IMR-90 (cell line): Measurements from ENCODE around the gene CYP19A1. TPM values are rescaled to one million over a fixed set of nuclear protein-coding genes. Genes with fewer than 3 reads are reported as not detected.

ENCODE experiments used
- ATAC-seq: fragments of 200-7000 bp; cut with Tn5 transposase; 2 replicates; pipeline ENCODE4 v1.9.1; 2020; ENCODE audit warnings: low read depth, mild to moderate bottlenecking, moderate library complexity
- BruUV-seq: library from RNA; stranded (reverse); fragments of 400-500 nt; replicated peaks from 2 replicates; lab custom pipeline; 2021; lab: Mats Ljungman, UMichigan
- CTCF ChIA-PET: fragments of 300-600 bp; formaldehyde crosslinking; extraction: SDS; loops from one replicate; lab custom pipeline; 2021; ENCODE audit warnings: antibody characterized with exemption; lab: Yijun Ruan, JAX
- POLR2A ChIA-PET: fragments of 300-600 bp; sonication (Branson Sonifier 250); formaldehyde crosslinking; loops from one replicate; lab custom pipeline; 2022; ENCODE audit warnings: antibody characterized with exemption; ENCODE audit not compliant: unreplicated experiment; lab: Charles Lee
- DNase-seq: peaks from one replicate; pipeline ENCODE4 v3.0.0; 2013
- H2AFZ ChIP-seq: replicated peaks from 2 replicates; pipeline ENCODE3; 2013; ENCODE audit warnings: low read length, mild to moderate bottlenecking; ENCODE audit not compliant: poor library complexity
- H2AK5ac ChIP-seq: 2 replicates; pipeline ENCODE4 v1.6.1; 2013; ENCODE audit warnings: low read depth, low read length, inconsistent platforms
- H2AK9ac ChIP-seq: replicated peaks from 2 replicates; pipeline ENCODE3; 2013; ENCODE audit warnings: mild to moderate bottlenecking, low read depth, low read length, moderate library complexity; ENCODE audit not compliant: poor library complexity
- H2BK120ac ChIP-seq: 2 replicates; pipeline ENCODE4 v1.6.1; 2013; ENCODE audit warnings: low read depth, low read length, inconsistent platforms
- H2BK15ac ChIP-seq: 3 replicates; pipeline ENCODE4 v1.6.1; 2013; ENCODE audit warnings: low read depth, low read length, inconsistent platforms
- H2BK20ac ChIP-seq: 2 replicates; pipeline ENCODE4 v1.6.1; 2013; ENCODE audit warnings: low read depth, mild to moderate bottlenecking, inconsistent platforms, low read length, moderate library complexity
- H2BK5ac ChIP-seq: 2 replicates; pipeline ENCODE4 v1.6.1; 2013; ENCODE audit warnings: mild to moderate bottlenecking, low read depth, low read length, inconsistent platforms; ENCODE audit not compliant: poor library complexity, severe bottlenecking
- H3K14ac ChIP-seq: replicated peaks from 2 replicates; pipeline ENCODE4 v1.6.1; 2013; ENCODE audit warnings: low read depth, low read length, inconsistent platforms
- H3K18ac ChIP-seq: 2 replicates; pipeline ENCODE4 v1.6.1; 2013; ENCODE audit warnings: low read depth, low read length, control low read depth
- H3K23ac ChIP-seq: 2 replicates; pipeline ENCODE4 v1.6.1; 2013; ENCODE audit warnings: low read depth, low read length, inconsistent platforms
- H3K27ac ChIP-seq: 2 replicates; pipeline ENCODE4 v1.5.1; 2013; ENCODE audit warnings: mild to moderate bottlenecking, control low read depth, low read length; ENCODE audit not compliant: insufficient read depth
- H3K27me3 ChIP-seq: 2 replicates; pipeline ENCODE4 v1.6.1; 2013; ENCODE audit warnings: low read length; ENCODE audit not compliant: control insufficient read depth, insufficient read depth
- H3K36me3 ChIP-seq: 2 replicates; pipeline ENCODE4 v1.6.1; 2013; ENCODE audit warnings: low read length, mixed read lengths; ENCODE audit not compliant: control insufficient read depth, insufficient read depth
- H3K4ac ChIP-seq: 2 replicates; pipeline ENCODE4 v1.6.1; 2013; ENCODE audit warnings: low read depth, low read length, inconsistent platforms
- H3K4me1 ChIP-seq: 2 replicates; pipeline ENCODE4 v1.6.1; 2013; ENCODE audit warnings: low read length, mixed read lengths; ENCODE audit not compliant: control insufficient read depth, insufficient read depth
- H3K4me2 ChIP-seq: 2 replicates; pipeline ENCODE4 v1.6.1; 2013; ENCODE audit warnings: low read depth, mild to moderate bottlenecking, control low read depth, low read length, moderate library complexity
- H3K4me3 ChIP-seq: 2 replicates; pipeline ENCODE4 v1.5.1; 2013; ENCODE audit warnings: low read depth, mild to moderate bottlenecking, control low read depth, low read length, moderate library complexity; ENCODE audit not compliant: insufficient read depth
- H3K56ac ChIP-seq: 2 replicates; pipeline ENCODE4 v1.6.1; 2013; ENCODE audit warnings: low read length, inconsistent platforms; ENCODE audit not compliant: insufficient read depth; ENCODE audit errors: extremely low read depth
- H3K79me1 ChIP-seq, 2 experiments: 2 replicates each; pipeline ENCODE4 v1.6.1; 2013; ENCODE audit warnings: low read length in 2 of 2, inconsistent platforms in 1 of 2, low read depth in 1 of 2
- H3K9ac ChIP-seq: 2 replicates; pipeline ENCODE4 v1.6.1; 2013; ENCODE audit warnings: low read depth, low read length, control low read depth
- H3K9me1 ChIP-seq: 2 replicates; pipeline ENCODE4 v1.6.1; 2013; ENCODE audit warnings: low read length, inconsistent platforms; ENCODE audit not compliant: insufficient read depth
- H3K9me3 ChIP-seq: 2 replicates; pipeline ENCODE4 v1.6.1; 2013; ENCODE audit warnings: low read length; ENCODE audit not compliant: control insufficient read depth, insufficient read depth
- H4K20me1 ChIP-seq: 2 replicates; pipeline ENCODE4 v1.6.1; 2013; ENCODE audit warnings: low read length, inconsistent platforms; ENCODE audit not compliant: insufficient read depth
- H4K5ac ChIP-seq: 2 replicates; pipeline ENCODE4 v1.6.1; 2013; ENCODE audit warnings: mild to moderate bottlenecking, low read depth, low read length, control low read depth
- H4K8ac ChIP-seq, 2 experiments: 2 replicates each; pipeline ENCODE4 v1.6.1; 2013; ENCODE audit warnings: low read depth in 2 of 2, low read length in 2 of 2, control low read depth in 1 of 2, inconsistent platforms in 1 of 2
- H4K91ac ChIP-seq: 2 replicates; pipeline ENCODE4 v1.6.1; 2013; ENCODE audit warnings: low read depth, low read length, inconsistent platforms; ENCODE audit not compliant: insufficient read depth
- CEBPB ChIP-seq: IDR thresholded peaks from 2 replicates; pipeline ENCODE4 v1.6.1; 2012; ENCODE audit warnings: low read depth, low read length, improper control_type of control experiment
- MAFK ChIP-seq: IDR thresholded peaks from 2 replicates; pipeline ENCODE4 v1.6.1; 2012; ENCODE audit warnings: low read depth, low read length, improper control_type of control experiment
- RFX5 ChIP-seq: IDR thresholded peaks from 2 replicates; pipeline ENCODE4 v1.8.0; 2012; ENCODE audit warnings: low read depth, mild to moderate bottlenecking, low read length, moderate library complexity
- USF2 ChIP-seq: fragments of 150-350 bp; IDR thresholded peaks from 2 replicates; pipeline ENCODE4 v1.6.1; 2017; ENCODE audit warnings: mild to moderate bottlenecking, antibody characterized with exemption, low read length, low read depth
- WGBS, 2 experiments: methylation state at CpG; one replicate each; pipeline versions ENCODE4 v1.1.5 to v1.1.7; 2013; ENCODE audit warnings: missing lambda C conversion rate in 2 of 2; ENCODE audit not compliant: insufficient read length in 1 of 2; ENCODE audit errors: extremely low coverage in 2 of 2; 5-methylcytosine and 5-hydroxymethylcytosine counted together
- dilution Hi-C: fragments of 300-500 bp; cut with HindIII; formaldehyde crosslinking; loops from one replicate; pipeline ENCODE4 v1.14.3; 2018; ENCODE audit warnings: low sequenced_read_pairs; ENCODE audit not compliant: unreplicated experiment
- in situ Hi-C: fragments of 300-500 bp; cut with MboI; formaldehyde crosslinking; loops from 3 replicates; pipeline ENCODE4 v1.14.3; 2019; ENCODE audit warnings: low sequenced_read_pairs, inconsistent platforms, mixed read lengths
- intact Hi-C: fragments of 100-400 bp; cut with micrococcal nuclease; formaldehyde crosslinking; loops from 2 replicates; pipeline ENCODE4 v1.10.0; 2022
- polyA plus RNA-seq, 3 experiments: library from polyadenylated mRNA; depleted of rRNA; stranded (reverse); fragments of >200 nt; gene quantifications; 2 replicates each; pipeline ENCODE4 v1.2.3, GENCODE V29; 2012; ENCODE audit warnings: low replicate concordance in 1 of 3
- total RNA-seq: library from RNA; depleted of rRNA; stranded (reverse); fragments of >200 nt; gene quantifications from 2 replicates; pipeline ENCODE4 v1.2.3, GENCODE V29; 2012
- TF ChIP-seq, protein P1 (sequence below): fragments of 150-350 bp; IDR thresholded peaks from 2 replicates; pipeline ENCODE4 v1.6.1; 2016; ENCODE audit warnings: low read depth, mild to moderate bottlenecking, low read length, moderate library complexity, borderline replicate concordance

Gene CYP19A1
- total and polyA plus RNA-seq, 2 of the 4 experiments (the other 2 are of a cell fraction), result not detected

- H4K91ac ChIP-seq, result no peak overlapping the region
- no peak overlapping the region for H4K8ac ChIP-seq
- no peak overlapping the region for H2BK15ac ChIP-seq
- ChIA-PET POLR2A (no interaction called here), CTCF (interaction anchor here (1.3 to 4.0 kb wide), 2 partner anchors 8 to 21 kb away, joined by 9 to 20 read pairs; no protein-coding TSS in a partner anchor)
- H3K4me1 ChIP-seq, result peaks cover 5% of the 10 kb centered on the region; the same call in 1 of the 2 replicates
- ATAC-seq, result no peak
- H2BK5ac ChIP-seq, result no peak overlapping the region
- H3K23ac ChIP-seq, result no peak overlapping the region
- peaks cover 2% of the 10 kb centered on the region; the same call in 1 of the 2 replicates for H3K27me3 ChIP-seq
- dilution Hi-C loops, result no loop called here
- BruUV-seq, result no TSS peak
- H3K9ac ChIP-seq, result no peak overlapping the region
- H3K18ac ChIP-seq, result no peak overlapping the region
- no peak overlapping the region for H3K14ac ChIP-seq
- H3K4ac ChIP-seq, result no peak overlapping the region
- H2AFZ ChIP-seq, result no peak overlapping the region
- 60% methylated on average over 6 of the region's 11 CpGs; no CpG with 5 or more reads in 1 of the 2 experiments for WGBS, 2 experiments
- H3K56ac ChIP-seq, result no peak overlapping the region
- H3K79me1 ChIP-seq, result no peaks in the 10 kb centered on the region
- in situ Hi-C loops, result no loop called here
- H2AK5ac ChIP-seq, result peak overlapping the region; percentile 55; the same call in 1 of the 2 replicates
- TF ChIP-seq, protein P1, sequence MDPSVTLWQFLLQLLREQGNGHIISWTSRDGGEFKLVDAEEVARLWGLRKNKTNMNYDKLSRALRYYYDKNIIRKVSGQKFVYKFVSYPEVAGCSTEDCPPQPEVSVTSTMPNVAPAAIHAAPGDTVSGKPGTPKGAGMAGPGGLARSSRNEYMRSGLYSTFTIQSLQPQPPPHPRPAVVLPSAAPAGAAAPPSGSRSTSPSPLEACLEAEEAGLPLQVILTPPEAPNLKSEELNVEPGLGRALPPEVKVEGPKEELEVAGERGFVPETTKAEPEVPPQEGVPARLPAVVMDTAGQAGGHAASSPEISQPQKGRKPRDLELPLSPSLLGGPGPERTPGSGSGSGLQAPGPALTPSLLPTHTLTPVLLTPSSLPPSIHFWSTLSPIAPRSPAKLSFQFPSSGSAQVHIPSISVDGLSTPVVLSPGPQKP, result no peak
- TF ChIP-seq USF2 (no peak), RFX5 (no peak), CEBPB (no peak), MAFK (no peak)
- no peak overlapping the region for H4K5ac ChIP-seq
- 0 out of 2 replicates have a peak overlapping the region, but pooled peaks have one; percentile 10 for H2BK20ac ChIP-seq
- intact Hi-C loops, result no loop called here
- no peak overlapping the region for H3K27ac ChIP-seq
- no peaks in the 10 kb centered on the region for H4K20me1 ChIP-seq
- no peak for DNase-seq
- H3K36me3 ChIP-seq, result no peaks in the 10 kb centered on the region
- H3K9me1 ChIP-seq, result no peaks in the 10 kb centered on the region; the same call in 1 of the 2 replicates
- no peak overlapping the region for H3K4me2 ChIP-seq
- no peak overlapping the region for H3K4me3 ChIP-seq
- H2BK120ac ChIP-seq, result no peak overlapping the region
- H2AK9ac ChIP-seq, result no peak overlapping the region
- no peaks in the 10 kb centered on the region for H3K9me3 ChIP-seq
Measured at GRCh38 chr15:51170882-51171633, 167.3 kb downstream of the CYP19A1 start.
